Measurements from ENCODE around the gene DPF3.

- TF ChIP-seq CTCF (conservative IDR thresholded peaks at IDR 0.05 in 1 of 2, IDR thresholded peaks at IDR 0.05 in 1 of 2; ENCODE audit: low read depth in 1 of 2, low read length in 2 of 2), result no peak
- no peak for TF ChIP-seq EZH2 (IDR thresholded peaks at IDR 0.05; ENCODE audit: low read length, missing control alignments)
These were observed 19.9 kb upstream of the DPF3 start for GRCh38 chr14:72913809-72914208.

All from fibroblast of lung (primary cell).